HG03097 (cell line): ENCODE data around the gene FBLN2.

ENCODE experiments used
- ATAC-seq: cut with Tn5 transposase; IDR thresholded peaks from one replicate; pipeline ENCODE4 v1.9.1; 2021; ENCODE audit not compliant: unreplicated experiment, low FRiP score

Gene FBLN2

DNA sequence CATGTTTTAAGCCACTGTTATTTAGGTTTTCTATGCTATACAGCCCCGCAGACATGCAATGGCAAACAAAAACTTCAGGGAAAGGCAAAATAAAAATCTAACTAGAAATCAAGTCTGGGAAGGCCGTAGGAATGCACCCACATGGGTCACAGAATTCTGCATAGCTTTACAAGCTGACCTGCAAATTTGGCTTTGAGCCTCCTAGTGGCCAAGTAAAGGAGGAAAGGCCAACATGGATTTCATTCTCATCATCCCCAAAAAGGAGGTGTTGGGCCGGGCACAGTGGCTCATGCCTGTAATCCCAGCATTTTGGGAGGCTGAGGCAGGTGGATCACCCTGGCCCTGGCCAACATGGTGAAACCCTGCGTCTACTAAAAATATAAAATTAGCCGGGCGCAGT, 124.3 kb downstream of the FBLN2 start:
- no peak for ATAC-seq

DNA sequence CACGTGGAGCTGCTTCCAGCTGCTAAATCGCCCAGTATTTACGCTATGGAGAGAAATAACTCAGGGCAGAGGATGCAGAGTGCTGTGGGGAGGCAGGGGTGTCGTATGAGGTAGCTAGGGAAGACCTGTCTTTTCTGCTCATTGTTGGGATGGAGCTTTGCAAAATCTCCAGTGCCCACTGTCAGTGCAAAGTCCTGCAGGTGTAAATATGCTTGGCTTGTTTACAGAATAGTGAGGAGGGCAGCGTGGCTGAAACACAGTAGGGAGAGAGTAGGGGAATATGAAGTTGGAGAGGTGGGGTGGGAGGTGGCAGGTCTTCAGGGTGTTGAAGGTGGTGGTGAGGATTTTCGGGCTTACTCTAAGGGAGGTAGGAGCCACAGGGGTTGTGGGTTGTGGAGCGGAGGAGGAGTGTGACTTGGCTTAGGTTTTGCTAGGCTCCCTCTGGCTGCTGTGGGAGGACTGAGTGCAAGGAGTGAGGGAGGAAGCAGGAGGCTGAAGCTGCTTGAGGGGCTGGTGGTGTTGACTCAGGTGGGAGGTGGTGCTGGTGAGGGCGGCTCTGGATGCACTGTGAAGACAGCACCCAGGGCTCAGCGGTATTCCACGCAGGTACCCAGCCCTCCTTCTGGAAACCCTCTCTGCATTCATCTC, 125.7 kb downstream of the FBLN2 start:
- no peak for ATAC-seq

DNA sequence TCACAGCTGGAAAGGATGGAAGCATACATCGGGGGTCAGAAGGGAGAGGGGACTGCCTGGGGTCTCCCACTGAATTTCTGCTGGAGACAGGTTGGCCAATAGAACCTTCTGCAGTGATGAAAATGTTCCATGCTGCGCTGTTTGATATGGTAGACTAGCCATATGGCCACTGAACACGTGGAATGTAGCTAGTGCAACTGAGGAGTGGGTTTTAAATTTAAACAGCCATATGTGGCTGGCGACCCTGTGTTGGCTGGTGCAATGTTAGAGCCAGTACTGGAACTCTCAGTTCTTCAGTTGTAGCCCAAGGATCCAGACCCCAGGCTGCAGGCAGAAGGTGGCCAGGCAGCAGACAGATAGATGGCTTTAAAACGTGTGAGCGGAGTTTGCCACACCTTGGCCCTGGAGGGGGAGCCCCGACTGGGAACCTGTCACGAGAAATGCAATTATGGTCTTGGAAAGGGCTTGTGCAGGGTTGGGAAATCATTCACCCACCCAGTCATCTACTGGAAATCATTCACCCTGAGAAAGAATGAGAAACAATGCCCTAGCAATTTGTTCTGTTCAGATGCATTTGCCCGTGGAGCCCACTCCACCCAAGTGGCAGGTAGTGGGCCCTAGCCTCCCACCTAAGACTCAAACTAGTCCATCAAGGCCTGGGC, 127.6 kb downstream of the FBLN2 start:
- ATAC-seq: no peak

DNA sequence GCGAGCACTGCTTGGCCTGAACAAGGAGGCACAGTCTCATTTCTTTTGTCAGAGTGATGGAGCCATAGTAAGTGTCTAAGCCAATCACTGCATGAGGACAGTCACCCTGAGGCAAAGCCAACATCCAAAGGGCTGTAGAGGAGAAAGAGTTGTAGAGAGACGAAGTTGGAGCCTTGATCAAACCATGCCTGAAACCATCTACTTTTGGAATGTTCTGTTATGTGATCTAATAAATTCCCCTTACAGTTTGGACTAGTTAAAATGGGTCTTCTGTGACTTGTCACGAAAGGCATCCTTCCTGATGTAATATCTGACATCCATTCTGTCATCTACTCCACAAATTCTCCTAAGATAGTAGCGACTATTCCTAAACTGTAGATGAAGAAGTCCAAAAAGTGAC, 128.3 kb downstream of the FBLN2 start:
- ATAC-seq: no peak

DNA sequence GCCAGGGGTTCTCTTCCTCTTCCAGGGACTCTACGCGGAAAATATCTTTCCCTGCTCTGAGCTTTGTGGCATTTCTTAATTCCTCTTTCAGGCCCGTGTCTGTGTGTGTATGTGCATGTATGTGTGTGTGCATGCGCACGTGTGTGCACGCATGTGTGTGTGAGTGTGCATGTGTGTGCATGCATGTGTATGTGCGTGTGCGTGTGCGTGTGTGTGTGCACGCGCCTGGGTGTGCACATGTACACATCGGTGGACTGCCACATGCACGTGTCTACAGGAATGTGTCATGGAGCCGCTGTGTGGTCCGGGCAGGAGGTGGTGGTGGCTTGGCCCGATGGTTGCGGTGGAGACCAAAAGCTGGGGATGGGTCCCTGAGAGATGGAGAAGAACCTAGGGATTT, 133.0 kb downstream of the FBLN2 start:
- no peak for ATAC-seq

DNA sequence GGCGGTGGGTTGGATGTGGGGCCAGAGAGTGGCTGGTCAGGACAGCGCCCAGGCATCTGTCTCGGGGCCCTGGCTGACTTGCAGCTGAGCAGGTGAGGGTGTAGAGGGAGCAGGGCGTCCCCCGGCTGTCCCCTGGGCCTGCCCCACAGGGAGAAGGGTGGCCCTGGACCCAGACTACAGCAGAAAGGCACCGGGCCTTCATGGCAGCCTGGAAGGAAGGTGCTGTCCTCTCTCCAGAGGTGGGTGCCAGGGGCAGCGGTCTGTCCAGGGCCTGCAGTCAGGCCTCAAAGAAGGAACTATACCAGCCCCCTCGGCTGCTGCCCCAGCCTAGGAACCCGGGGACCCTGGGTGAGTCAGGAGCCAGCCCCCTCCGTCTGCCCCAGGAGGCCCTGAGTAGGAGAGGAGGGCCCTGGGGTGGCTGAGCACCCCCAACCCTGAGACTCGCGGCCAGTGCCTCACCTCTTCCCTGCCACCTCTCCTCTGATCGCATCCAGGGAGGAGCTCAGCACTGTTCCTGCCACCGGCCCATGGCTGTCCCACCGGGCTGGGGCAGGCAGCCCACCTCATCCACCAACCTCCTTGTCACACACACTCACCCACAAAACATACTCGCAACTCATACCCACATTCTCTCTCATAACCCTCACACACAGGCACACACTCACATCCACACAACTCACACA, 133.5 kb downstream of the FBLN2 start:
- ATAC-seq: no peak

DNA sequence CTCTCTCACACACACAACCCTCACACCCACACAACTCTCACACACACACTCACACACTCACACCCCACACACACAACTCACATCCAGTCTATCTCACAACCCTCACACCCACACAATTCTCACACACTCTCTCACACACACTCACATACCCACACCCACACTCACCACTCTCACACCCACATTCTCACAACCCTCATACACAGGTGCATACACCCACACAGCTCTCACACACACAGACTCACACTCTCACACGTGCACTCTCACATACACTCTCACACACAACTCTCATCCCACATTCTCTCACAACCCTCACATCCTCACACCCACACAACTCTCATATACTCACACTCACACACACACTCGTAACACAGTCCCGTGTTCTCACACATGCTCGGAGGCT, 134.4 kb downstream of the FBLN2 start:
- ATAC-seq: no peak

DNA sequence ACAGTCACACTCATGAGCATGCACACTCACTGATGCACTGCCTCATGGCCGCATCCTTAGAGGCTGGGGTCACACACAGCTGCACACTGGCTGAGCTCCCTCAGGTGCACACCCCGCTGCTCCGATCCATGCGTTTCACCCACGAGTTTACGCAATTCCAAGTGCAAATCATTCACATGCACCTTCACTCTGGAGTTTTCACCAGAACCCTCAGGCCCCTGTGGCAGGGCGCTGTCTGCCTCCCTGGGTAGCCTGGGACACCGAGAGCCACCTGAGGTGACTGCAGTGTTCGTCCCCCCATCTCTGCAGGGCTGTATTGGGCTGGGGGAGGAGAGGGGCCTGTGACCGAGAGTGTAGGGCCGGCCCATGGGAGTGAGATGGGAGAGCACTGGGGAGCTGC, 134.8 kb downstream of the FBLN2 start:
- no peak for ATAC-seq

DNA sequence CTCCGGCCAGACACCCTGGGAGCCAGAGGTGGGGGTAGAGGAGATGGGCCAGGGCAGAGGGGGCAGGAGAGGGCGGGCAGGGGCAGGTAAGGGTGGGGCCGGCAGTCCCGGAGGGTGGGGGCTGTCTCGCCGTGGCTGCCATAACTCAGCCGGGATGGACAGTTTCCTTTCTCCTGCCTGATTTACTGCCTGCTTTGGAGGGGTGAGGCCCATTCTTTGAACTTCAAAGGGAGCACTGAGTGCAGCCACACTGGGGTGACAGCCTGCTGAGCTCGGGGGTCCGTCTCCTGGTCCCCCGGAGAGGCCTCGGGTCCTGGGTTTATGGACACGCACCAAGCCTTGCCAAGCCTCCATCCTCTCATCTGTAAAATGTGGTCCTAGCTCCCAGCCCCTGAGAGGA, 135.4 kb downstream of the FBLN2 start:
- ATAC-seq: no peak

DNA sequence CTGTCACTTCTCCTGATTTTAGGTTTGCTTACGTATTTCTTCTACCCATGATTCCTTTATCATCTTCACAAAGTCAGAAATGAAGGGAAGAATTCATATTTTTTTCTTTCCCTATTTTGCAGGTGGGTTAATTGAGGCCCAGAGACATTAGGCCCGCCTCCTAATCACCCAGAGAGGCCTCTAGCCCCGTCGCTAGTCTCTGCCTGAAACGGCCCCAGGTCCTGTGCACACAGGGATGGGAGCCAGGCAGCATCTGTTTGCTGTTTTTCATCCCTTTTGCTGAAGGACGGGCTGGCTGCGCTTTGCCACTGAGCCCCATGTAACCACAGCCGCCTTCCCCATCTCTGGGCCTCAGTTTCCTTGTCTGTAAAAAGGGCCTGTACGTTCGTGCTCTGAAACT, 135.9 kb downstream of the FBLN2 start:
- ATAC-seq: no peak

DNA sequence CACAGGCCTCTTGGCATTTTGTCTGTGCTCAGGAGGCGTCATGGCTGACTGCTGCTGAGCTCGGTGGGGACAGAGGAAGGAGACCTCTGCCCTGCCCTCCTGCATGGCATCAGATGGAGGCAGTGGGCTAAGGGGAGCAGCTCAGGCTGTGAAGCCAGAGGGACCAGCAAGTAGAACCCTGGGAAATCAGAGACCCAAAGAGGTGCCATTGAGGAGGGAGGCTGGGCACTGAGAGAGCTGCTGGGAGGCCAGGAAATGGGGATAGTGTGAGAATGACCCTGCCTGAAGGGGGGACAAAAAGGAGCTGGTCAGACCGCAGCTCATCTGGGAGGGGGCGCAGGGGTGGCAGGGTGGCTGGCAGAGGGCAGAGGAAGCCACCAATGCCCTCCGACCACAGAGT, 136.8 kb downstream of the FBLN2 start:
- ATAC-seq: no peak

DNA sequence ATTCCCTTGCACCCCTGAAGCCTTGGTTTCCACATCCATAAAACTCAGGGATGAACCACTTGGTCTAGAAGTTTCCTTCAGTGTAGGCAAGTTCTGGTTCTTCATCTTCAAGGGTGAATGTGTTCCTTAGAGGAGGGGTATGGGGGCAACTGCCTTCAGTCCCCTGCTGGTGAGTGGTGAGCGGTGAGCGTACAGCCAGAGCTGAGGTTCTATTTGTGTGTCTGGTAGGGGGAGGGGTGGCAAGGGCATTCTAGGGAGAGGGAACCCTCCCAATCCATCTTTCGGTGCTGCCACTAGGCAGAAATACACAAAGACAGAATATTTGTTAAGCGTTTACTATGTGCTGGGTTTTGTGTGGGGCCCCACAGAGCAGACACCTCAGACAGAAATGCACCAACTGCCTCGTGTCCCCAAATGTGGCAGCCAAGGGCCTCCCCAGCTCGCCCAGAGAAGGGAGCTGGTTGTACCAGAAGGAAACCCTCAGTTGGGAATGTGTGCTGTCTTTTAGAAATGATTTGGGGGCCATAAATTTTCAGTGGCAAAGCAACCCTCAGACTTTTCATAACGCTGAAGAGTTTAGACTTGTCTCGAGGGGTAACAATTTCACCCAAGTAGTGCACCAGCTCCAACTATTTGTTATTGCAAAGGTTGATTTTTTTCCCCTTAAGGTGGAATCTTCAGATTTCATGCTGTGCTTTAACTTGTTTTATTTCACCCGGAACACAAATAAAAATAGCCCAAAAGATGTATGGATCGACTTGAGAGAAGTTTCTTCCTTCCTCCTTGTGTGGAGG, 137.6 kb downstream of the FBLN2 start:
- no peak for ATAC-seq

DNA sequence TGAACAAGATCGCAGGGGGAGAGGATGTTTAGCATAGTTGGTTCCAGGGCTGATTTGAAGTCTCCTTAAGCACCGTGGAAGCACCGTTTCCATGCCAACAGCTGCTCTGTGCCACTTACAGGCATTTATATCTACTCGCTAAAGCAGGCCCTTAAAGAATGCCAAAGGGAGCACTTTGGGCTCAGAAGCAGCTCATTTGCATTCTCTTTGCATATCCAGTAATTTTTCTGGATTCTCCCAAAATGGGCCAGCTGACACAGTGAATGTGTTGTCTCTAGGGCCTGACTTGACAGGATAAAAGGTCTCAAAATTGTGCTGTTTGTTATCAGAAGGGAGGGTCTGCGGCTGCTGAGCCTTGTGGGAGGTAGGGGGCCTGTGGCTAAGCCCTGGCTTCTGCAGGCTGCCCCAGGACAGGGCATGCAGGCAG, 138.6 kb downstream of the FBLN2 start:
- no peak for ATAC-seq
